Keratinocyte (primary cell): ENCODE data around the gene SARS2. TPM values are rescaled to one million over a fixed set of nuclear protein-coding genes. Genes with fewer than 3 reads are reported as not detected.

Experiments
- DNase-seq: peaks from one replicate; pipeline ENCODE4 v3.0.0-alpha.2; 2011; ENCODE audit warnings: low read depth, missing footprints, low spot score
- FAIRE-seq: peaks from 2 replicates; lab custom pipeline; 2011; peaks lifted over from hg19 to GRCh38; lab: Jason Lieb, UNC
- H2AFZ ChIP-seq: 2 replicates; pipeline ENCODE4 v1.6.0; 2012; ENCODE audit warnings: low read length, control low read depth, inconsistent platforms; ENCODE audit not compliant: control insufficient read depth
- H3K27ac ChIP-seq: 2 replicates; pipeline ENCODE4 v1.5.1; 2011; ENCODE audit warnings: low read length; ENCODE audit not compliant: control insufficient read depth, insufficient read depth
- H3K27me3 ChIP-seq: 3 replicates; pipeline ENCODE4 v1.6.0; 2011; ENCODE audit warnings: low read length; ENCODE audit not compliant: control insufficient read depth, insufficient read depth; ENCODE audit errors: extremely low read depth
- H3K36me3 ChIP-seq, 2 experiments: 2 replicates in 1 of 2; 3 replicates in 1 of 2; pipeline ENCODE4 v1.5.1; 2011; ENCODE audit warnings: low read length in 2 of 2, mild to moderate bottlenecking in 1 of 2; ENCODE audit not compliant: control insufficient read depth in 2 of 2, insufficient read depth in 2 of 2; ENCODE audit errors: extremely low read depth in 1 of 2
- H3K4me1 ChIP-seq: 3 replicates; pipeline ENCODE4 v1.5.1; 2011; ENCODE audit warnings: low read length; ENCODE audit not compliant: control insufficient read depth, insufficient read depth; ENCODE audit errors: extremely low read depth
- H3K4me2 ChIP-seq: 3 replicates; pipeline ENCODE4 v1.6.0; 2011; ENCODE audit warnings: low read depth, low read length; ENCODE audit not compliant: control insufficient read depth, insufficient read depth; ENCODE audit errors: extremely low read depth
- H3K4me3 ChIP-seq, 3 experiments: fragments of 200-600 bp in 1 of 3; sonication (generic) in 1 of 3; 2 replicates in 2 of 3; 3 replicates in 1 of 3; pipeline ENCODE4 v1.5.1; 2011 to 2016; ENCODE audit warnings: low read length in 3 of 3, mild to moderate bottlenecking in 3 of 3, control low read depth in 2 of 3, inconsistent platforms in 1 of 3, low read depth in 1 of 3, mixed read lengths in 1 of 3, mixed run types in 1 of 3, moderate library complexity in 1 of 3; ENCODE audit not compliant: control insufficient read depth in 2 of 3, insufficient read depth in 2 of 3; ENCODE audit errors: extremely low read depth in 1 of 3
- H3K79me2 ChIP-seq: 2 replicates; pipeline ENCODE4 v1.6.0; 2012; ENCODE audit warnings: low read length; ENCODE audit not compliant: control insufficient read depth, insufficient read depth
- H3K9ac ChIP-seq: 3 replicates; pipeline ENCODE4 v1.6.0; 2011; ENCODE audit warnings: low read length; ENCODE audit not compliant: control insufficient read depth, insufficient read depth; ENCODE audit errors: extremely low read depth
- H3K9me1 ChIP-seq: 3 replicates; pipeline ENCODE4 v1.6.0; 2011; ENCODE audit warnings: low read length; ENCODE audit not compliant: control insufficient read depth, insufficient read depth; ENCODE audit errors: extremely low read depth
- H3K9me3 ChIP-seq: 2 replicates; pipeline ENCODE4 v1.5.1; 2012; ENCODE audit warnings: low read depth, low read length; ENCODE audit not compliant: control insufficient read depth
- H4K20me1 ChIP-seq: 3 replicates; pipeline ENCODE4 v1.6.0; 2011; ENCODE audit warnings: low read length; ENCODE audit not compliant: control insufficient read depth, insufficient read depth; ENCODE audit errors: extremely low read depth
- CTCF ChIP-seq, 3 experiments: IDR thresholded peaks in 1 of 3; conservative IDR thresholded peaks in 1 of 3; optimal IDR thresholded peaks in 1 of 3; 2 replicates in 2 of 3; 3 replicates in 1 of 3; pipeline versions ENCODE3 to v1.5.1; 2011; ENCODE audit warnings: low read length in 3 of 3, mild to moderate bottlenecking in 3 of 3, moderate library complexity in 2 of 3, control low read depth in 1 of 3, inconsistent platforms in 1 of 3; ENCODE audit not compliant: insufficient read depth in 2 of 3; ENCODE audit errors: extremely low read depth in 1 of 3
- EZH2 ChIP-seq: IDR thresholded peaks from one replicate; pipeline ENCODE4 v1.6.1; 2012; ENCODE audit warnings: inconsistent platforms, mild to moderate bottlenecking, low read length, moderate library complexity
- dilution Hi-C: fragments of 300-500 bp; cut with MboI; formaldehyde crosslinking; loops from one replicate; pipeline ENCODE4 v1.7.0; 2020; ENCODE audit warnings: low sequenced_read_pairs; ENCODE audit not compliant: extremely low pct_ligation_motif_present
- polyA plus RNA-seq, 5 experiments: library from polyadenylated mRNA; depleted of rRNA in 3 of 5; stranded (reverse) in 3 of 5; stranded (forward) in 1 of 5; unstranded in 1 of 5; fragments of >200 nt; gene quantifications; 1 replicate in 1 of 5; 2 replicates in 3 of 5; 3 replicates in 1 of 5; pipeline versions ENCODE4 v1.2.1 to v1.2.3, GENCODE V29; 2011 to 2012; ENCODE audit warnings: missing spikeins in 2 of 5, low read depth in 1 of 5, low replicate concordance in 1 of 5

SARS2 gene
- polyA plus RNA-seq, 1 donor (not counting 4 experiments of a cell fraction or from before 2014, with no cell fraction given) = 13.9 TPM

- dilution Hi-C loops = no loop called here
These were observed 30.9 kb downstream of the SARS2 start, which contains the start of the genes NFKBIB and SIRT2 for GRCh38 chr19:38899447-38900201. Gene NFKBIB (plus strand): TSS chr19:38899969. CDS start chr19:38900033, 64 bp downstream. Gene SIRT2 (minus strand): TSS chr19:38899618. CDS start chr19:38899521, 97 bp downstream.

GRCh38 chr19:38898788-38899446 lies 31.6 kb downstream of the SARS2 start:
- TF ChIP-seq CTCF (optimal IDR thresholded peaks at IDR 0.05 in 1 of 3, IDR thresholded peaks at IDR 0.05 in 1 of 3, conservative IDR thresholded peaks at IDR 0.05 in 1 of 3; ENCODE audit: extremely low read depth in 1 of 3, insufficient read depth in 2 of 3, low read length in 3 of 3) (no peak), EZH2 (no peak)
- H2AFZ ChIP-seq = peak overlapping the region; percentile 96

More at GRCh38 chr19:38899447-38900201, 30.9 kb downstream of the SARS2 start, which contains the start of the genes NFKBIB and SIRT2:
- Histone ChIP-seq H3K36me3 (no peaks in the 10 kb centered on the region), H3K4me3 (peak within 1 kb of the TSS; percentile 80 to 98 (median 96)), H3K4me1 (peaks cover 14% of the 10 kb centered on the region), H3K27ac (peak within 1 kb of the TSS; percentile 97), H4K20me1 (no peaks in the 10 kb centered on the region), H3K27me3 (no peaks in the 10 kb centered on the region), H2AFZ (peak within 1 kb of the TSS; percentile 96), H3K9me3 (no peaks in the 10 kb centered on the region), H3K79me2 (peaks cover 28% of the 10 kb centered on the region), H3K9ac (peak within 1 kb of the TSS; percentile 98), H3K9me1 (no peaks in the 10 kb centered on the region), H3K4me2 (peak within 1 kb of the TSS; percentile 100)
- peak; percentile 87 for FAIRE-seq
- DNase-seq = peak; percentile 96
- TF ChIP-seq EZH2 (no peak), CTCF (optimal IDR thresholded peaks at IDR 0.05 in 1 of 3, IDR thresholded peaks at IDR 0.05 in 1 of 3, conservative IDR thresholded peaks at IDR 0.05 in 1 of 3; ENCODE audit: extremely low read depth in 1 of 3, insufficient read depth in 2 of 3, low read length in 3 of 3) (no peak)

More at GRCh38 chr19:38898788-38899446, 31.6 kb downstream of the SARS2 start:
- peak overlapping the region; percentile 97 for H3K27ac ChIP-seq
- no peaks in the 10 kb centered on the region for H4K20me1 ChIP-seq
- peaks cover 28% of the 10 kb centered on the region for H3K79me2 ChIP-seq
- H3K27me3 ChIP-seq = no peaks in the 10 kb centered on the region
- H3K4me3 ChIP-seq = peak overlapping the region; percentile 80 to 98 (median 85)
- peak overlapping the region; percentile 98 for H3K9ac ChIP-seq
- peak overlapping the region; percentile 100 for H3K4me2 ChIP-seq
- dilution Hi-C loops = no loop called here
- peaks cover 14% of the 10 kb centered on the region for H3K4me1 ChIP-seq
- FAIRE-seq = no peak
- H3K9me1 ChIP-seq = no peaks in the 10 kb centered on the region
- no peaks in the 10 kb centered on the region for H3K36me3 ChIP-seq
- DNase-seq = no peak
- no peaks in the 10 kb centered on the region for H3K9me3 ChIP-seq
